HG03025 (cell line): ENCODE data around the gene FLT1.

Source experiments
- ATAC-seq: cut with Tn5 transposase; IDR thresholded peaks from one replicate; pipeline ENCODE4 v1.9.1; 2021; ENCODE audit warnings: mild to moderate bottlenecking, moderate library complexity; ENCODE audit not compliant: unreplicated experiment, low FRiP score

FLT1 gene

DNA sequence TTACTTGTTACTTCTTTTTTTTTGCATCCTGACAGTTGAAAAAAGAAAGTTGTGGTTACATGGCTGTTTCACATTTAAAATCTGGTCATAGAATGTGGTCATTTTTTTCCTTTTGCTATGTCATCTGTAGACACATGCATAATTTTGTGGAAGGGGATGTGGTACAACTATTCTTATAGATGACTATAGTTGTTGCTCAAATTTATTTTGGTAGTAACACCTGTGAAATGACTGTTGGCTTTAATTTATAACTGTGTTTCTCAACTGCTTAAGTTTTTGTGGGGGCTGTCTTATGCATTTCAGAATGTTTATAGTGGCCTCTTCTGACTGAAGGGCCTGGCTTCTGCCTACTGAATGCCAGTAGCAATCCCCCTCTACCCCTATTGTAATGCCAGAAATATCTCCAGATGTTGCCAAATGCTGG lies 226.1 kb downstream of the FLT1 start:
- peak; percentile 99 for ATAC-seq

DNA sequence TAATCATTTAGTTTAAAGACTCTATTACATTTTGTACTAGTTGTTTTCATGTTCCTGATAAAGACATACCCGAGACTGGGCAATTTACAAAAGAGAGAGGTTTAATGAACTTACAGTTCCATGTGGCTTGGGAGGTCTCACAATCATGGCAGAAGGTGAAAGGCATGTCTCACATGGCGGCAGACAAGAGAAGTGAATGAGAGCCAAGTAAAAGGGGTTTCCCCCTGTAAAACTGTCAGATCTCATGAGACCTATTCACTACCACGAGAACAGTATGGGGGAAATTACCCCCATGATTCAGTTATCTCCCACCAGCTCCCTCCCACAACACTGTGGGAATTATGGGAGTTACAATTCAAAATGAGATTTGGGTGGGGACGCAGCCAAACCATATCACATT lies 227.4 kb downstream of the FLT1 start:
- no peak for ATAC-seq

DNA sequence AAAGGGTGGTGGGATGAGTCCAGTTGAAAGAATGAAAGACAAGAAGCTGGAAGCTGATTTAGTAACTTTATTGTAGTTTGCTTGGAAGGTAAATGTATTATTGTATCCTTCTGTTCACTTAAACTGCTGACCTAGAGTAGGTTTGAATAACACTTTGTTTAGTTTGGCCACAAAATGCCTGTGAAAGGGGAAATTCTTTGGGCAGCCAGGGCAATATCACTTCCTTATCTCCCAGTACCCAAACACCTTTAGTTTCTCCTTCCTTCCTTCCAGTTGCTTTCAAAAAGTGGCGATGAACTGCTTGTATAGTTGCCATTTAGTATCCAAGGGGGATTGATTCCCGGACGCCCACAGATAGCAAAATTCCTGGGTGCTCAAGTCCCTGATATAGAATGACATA lies 236.5 kb downstream of the FLT1 start:
- no peak for ATAC-seq

DNA sequence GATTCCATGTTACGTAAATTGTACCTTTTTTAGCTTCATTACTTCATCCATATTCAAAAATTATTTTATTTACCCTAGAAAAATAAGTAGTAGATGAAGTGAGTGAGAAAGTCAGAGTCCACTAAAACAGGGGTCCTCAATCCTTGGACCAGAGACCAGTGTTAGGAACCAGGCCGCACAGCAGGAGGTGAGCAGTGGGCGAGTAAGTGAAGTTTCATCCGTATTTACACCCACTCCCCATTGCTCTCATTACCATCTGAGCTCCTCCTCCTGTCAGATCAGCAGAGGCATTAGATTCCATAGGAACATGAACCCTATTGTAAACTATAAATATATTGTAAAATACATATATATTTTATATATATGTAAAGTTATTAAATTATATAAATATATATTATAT lies 237.6 kb downstream of the FLT1 start:
- ATAC-seq, result no peak

DNA sequence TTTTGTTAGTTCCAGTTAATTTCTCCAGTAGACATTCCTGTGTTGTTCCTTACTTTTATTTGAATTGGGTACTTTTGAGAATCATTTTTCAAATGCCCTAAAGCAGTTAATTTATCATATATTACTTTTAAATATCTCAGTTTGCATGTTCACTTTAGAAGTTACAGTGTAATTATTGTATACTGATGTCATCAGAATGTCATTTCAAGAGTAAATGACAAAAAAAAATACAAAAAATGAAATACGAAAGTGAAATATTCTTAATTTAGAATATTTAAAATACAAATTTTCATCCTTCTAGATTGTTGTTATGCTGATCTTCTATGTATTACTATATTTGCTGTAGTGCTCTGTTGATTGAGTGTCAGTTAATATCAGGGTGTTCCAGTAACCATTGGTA lies 242.4 kb downstream of the FLT1 start:
- ATAC-seq, result no peak

DNA sequence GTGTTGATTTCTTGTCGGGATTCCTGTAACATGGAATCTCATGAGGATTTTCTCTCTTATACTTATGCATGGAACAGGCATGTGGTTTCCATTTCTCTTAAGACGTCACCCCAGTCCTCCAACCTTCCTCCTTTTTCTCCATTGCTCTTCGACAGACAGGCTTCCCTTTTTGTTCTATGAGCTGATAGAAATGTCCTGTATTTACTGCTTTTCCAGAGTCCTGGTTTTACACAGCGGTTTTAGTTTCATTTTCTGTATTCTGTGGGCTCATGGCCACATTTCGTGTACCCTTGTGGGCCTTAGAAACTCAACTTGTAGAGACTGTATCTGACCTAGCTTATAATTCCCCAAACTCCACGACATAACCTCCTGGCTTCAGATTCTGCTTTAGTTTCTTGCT lies 243.5 kb downstream of the FLT1 start:
- ATAC-seq, result no peak

DNA sequence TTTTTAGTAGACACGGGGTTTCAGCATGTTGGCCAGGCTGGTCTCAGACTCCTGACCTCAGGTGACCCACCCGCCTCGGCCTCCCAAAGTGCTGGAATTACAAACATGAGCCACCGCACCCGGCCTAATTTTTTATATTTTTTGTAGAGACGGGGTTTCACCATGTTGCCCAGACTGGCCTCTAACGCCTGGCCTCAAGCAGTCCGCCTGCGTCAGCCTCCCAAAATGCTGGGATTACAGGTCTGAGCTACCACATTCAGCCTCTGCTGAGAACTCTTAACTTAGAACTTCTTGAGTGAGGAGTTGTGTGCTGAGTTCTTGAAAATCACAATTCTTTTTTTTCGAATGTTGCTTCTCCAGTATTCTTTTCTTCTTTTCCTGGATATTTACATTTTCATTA lies 244.4 kb downstream of the FLT1 start:
- no peak for ATAC-seq
